VCaP (cell line): Measurements from ENCODE around the gene STXBP6.

Experiments used
- H3K27ac ChIP-seq: fragments of 450-650 bp; 2 replicates; pipeline ENCODE4 v1.5.1; 2017
- CTCF ChIP-seq: fragments of 450-650 bp; conservative IDR thresholded peaks from 2 replicates; pipeline ENCODE4 v1.5.1; 2017; ENCODE audit warnings: mild to moderate bottlenecking, moderate library complexity

Gene STXBP6

GRCh38 chr14:25069879-25070278 lies 19.9 kb upstream of the STXBP6 start:
- no peak overlapping the region for H3K27ac ChIP-seq
- TF ChIP-seq CTCF, result no peak

- no peak overlapping the region for H3K27ac ChIP-seq
- no peak for TF ChIP-seq CTCF
These were observed 17.7 kb upstream of the STXBP6 start for GRCh38 chr14:25067600-25067999.

GRCh38 chr14:25062022-25062321 lies 12.0 kb upstream of the STXBP6 start:
- H3K27ac ChIP-seq, result no peak overlapping the region
- TF ChIP-seq CTCF, result no peak

- no peak for TF ChIP-seq CTCF
- no peak overlapping the region for H3K27ac ChIP-seq
These were observed 6.7 kb upstream of the STXBP6 start for GRCh38 chr14:25056688-25057078.

- no peak overlapping the region for H3K27ac ChIP-seq
- no peak for TF ChIP-seq CTCF
These were observed 6.2 kb upstream of the STXBP6 start for GRCh38 chr14:25055992-25056687.

- TF ChIP-seq CTCF, result no peak
- no peak overlapping the region for H3K27ac ChIP-seq
These were observed 5.1 kb upstream of the STXBP6 start for GRCh38 chr14:25055005-25055404.

- no peak overlapping the region for H3K27ac ChIP-seq
These were observed 3.6 kb upstream of the STXBP6 start for GRCh38 chr14:25053585-25053984.

More at GRCh38 chr14:25053585-25053984, 3.6 kb upstream of the STXBP6 start:
- TF ChIP-seq CTCF, result no peak
